Cardiac fibroblast (primary cell): ENCODE measurements around the gene NID2.

Experiments
- DNase-seq, 2 donors: peaks; one replicate each; pipeline versions ENCODE4 v3.0.0 to v3.0.0-alpha.2; 2010; ENCODE audit warnings: low read depth in 2 of 2
- H3K4me3 ChIP-seq, 2 donors: replicated peaks in 1 of 2; 1 replicate in 1 of 2; 2 replicates in 1 of 2; pipeline ENCODE4 v1.5.1; 2011; ENCODE audit warnings: low read depth in 2 of 2, low read length in 2 of 2, mild to moderate bottlenecking in 2 of 2, moderate library complexity in 1 of 2
- TF ChIP-seq, protein P1 (sequence below): IDR thresholded peaks from one replicate; pipeline ENCODE4 v1.5.1; 2011; ENCODE audit warnings: low read depth, mild to moderate bottlenecking, low read length, inconsistent platforms

Gene NID2

DNA sequence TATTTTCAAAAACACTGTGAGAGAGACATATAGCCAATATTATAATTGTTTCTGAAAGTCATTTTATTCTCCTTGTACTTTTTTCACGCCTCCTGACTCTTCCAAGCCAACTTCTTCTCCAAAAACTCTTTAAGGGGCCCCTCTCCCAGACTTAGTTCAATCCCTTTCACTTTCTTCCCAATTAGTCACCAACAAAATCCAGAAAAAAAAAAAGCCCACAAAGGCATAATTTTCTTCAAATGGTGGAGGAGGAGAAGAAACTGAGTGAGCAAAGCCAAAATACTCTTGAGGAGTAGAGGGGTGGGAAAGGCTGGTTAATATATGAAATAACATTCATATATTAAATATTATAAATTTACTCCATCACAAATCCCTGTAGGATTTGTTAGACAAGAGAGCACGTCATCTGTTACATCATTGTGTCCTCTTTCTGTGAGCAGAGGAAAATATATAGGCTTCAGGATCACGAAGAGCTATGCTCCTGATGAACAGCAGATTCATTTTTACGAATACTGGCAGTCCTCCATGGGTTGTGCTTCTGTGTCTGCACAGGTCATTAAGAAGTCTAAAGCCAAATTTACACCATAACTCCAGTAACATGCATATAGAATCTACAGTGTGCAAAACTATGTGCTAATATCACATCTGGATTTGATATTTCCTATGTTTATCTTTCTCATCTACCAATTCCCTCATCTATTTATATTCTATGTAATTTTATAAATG lies 25.9 kb upstream of the NID2 start:
- DNase-seq, result no peak
- TF ChIP-seq, protein P1, sequence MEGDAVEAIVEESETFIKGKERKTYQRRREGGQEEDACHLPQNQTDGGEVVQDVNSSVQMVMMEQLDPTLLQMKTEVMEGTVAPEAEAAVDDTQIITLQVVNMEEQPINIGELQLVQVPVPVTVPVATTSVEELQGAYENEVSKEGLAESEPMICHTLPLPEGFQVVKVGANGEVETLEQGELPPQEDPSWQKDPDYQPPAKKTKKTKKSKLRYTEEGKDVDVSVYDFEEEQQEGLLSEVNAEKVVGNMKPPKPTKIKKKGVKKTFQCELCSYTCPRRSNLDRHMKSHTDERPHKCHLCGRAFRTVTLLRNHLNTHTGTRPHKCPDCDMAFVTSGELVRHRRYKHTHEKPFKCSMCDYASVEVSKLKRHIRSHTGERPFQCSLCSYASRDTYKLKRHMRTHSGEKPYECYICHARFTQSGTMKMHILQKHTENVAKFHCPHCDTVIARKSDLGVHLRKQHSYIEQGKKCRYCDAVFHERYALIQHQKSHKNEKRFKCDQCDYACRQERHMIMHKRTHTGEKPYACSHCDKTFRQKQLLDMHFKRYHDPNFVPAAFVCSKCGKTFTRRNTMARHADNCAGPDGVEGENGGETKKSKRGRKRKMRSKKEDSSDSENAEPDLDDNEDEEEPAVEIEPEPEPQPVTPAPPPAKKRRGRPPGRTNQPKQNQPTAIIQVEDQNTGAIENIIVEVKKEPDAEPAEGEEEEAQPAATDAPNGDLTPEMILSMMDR, result no peak
- no peak overlapping the region for H3K4me3 ChIP-seq

DNA sequence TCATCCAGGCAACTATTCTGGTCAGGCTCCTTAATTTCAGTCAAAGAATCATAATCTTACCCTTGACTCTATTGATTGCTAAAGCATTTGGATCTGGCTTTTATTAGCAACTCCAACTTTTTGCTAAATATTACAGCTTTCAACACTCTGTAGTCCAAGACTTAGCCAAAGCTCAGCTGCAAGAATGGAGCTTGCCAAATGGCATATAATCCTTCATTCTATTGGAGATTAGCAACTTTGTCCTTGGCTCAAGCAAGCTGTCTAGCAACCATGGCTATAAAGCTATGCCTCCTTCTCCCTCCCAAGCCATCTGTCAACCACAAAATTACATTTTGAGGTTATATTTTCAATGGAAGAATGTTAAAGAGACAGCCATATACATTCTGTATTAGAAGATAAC lies 23.1 kb upstream of the NID2 start:
- H3K4me3 ChIP-seq, result no peak overlapping the region
- DNase-seq, result peak in 1 of 2 donors; percentile 52
- TF ChIP-seq, protein P1, result no peak

- DNase-seq, result no peak
- TF ChIP-seq, protein P1, result no peak
- H3K4me3 ChIP-seq, result no peak overlapping the region
Observed at GRCh38 chr14:52090936-52091335, 22.1 kb upstream of the NID2 start.

- DNase-seq, result peak; percentile 33 to 57
- TF ChIP-seq, protein P1, result no peak
- no peak overlapping the region for H3K4me3 ChIP-seq
Observed at GRCh38 chr14:52089218-52089617, 20.4 kb upstream of the NID2 start.

DNA sequence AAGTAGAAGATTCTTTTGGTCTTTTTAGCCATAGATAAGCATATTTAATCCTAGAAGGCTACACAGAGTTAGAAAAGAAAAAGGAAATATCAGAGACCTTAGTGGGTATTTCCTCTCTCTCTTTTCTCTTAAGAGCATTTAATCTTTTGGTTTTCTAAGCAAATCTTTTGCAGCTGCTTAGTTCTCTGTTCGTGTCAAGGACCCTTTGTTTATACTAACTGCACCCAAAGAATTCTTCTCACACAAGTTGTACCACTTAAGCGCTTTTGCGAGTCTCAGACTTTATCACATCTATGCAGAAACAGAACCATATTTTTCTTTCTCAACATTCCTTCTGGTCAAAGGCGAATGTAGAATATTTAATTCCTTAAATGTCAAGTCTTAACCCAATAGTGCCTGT lies 17.9 kb upstream of the NID2 start:
- no peak overlapping the region for H3K4me3 ChIP-seq
- TF ChIP-seq, protein P1, result no peak
- no peak for DNase-seq

- TF ChIP-seq, protein P1, result no peak
- no peak overlapping the region for H3K4me3 ChIP-seq
- no peak for DNase-seq
Observed at GRCh38 chr14:52082903-52083302, 14.0 kb upstream of the NID2 start.

GRCh38 chr14:52081964-52082363 lies 13.1 kb upstream of the NID2 start:
- H3K4me3 ChIP-seq, result no peak overlapping the region
- TF ChIP-seq, protein P1, result no peak
- no peak for DNase-seq
